ENCODE data around the gene FBXL20. TPM values are rescaled to one million over a fixed set of nuclear protein-coding genes. Genes with fewer than 3 reads are reported as not detected.
"Not testable (repeated sequence)": the region's sequence is repeated elsewhere in the genome, so short reads cannot be mapped to it uniquely, and the experiment has no call there.

The FBXL20 gene
- total and polyA plus RNA-seq, 8 donors, result 2.5 to 15.5 (median 7.0) TPM

DNA sequence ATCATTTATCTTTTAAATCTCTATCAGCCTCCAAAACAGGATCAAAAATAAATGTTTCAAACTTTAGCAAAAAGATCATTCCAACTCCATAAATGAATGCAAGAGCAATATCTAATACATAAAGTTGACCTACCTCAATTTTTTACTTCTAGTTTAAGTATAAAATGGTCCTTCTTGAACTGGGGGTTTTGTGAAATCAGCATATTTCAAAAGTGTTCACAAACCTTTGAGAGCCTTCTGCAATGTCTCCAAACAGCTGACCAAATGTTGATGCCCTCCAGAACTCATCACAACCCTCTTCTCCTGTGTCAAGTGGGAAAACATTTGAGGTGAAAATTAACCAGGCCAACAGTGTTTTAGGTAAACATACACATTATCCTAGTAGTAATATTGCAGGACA lies 41.9 kb upstream of the FBXL20 start:
- intact Hi-C loops (cut with DNase I), result no loop called here
- ATAC-seq (no peak), DNase-seq (no peak), FAIRE-seq (no peak)
- peaks cover 0 to 57% (median 26%) of the 10 kb centered on the region in 3 donors for H3K36me3 ChIP-seq
- TF ChIP-seq, protein P1, sequence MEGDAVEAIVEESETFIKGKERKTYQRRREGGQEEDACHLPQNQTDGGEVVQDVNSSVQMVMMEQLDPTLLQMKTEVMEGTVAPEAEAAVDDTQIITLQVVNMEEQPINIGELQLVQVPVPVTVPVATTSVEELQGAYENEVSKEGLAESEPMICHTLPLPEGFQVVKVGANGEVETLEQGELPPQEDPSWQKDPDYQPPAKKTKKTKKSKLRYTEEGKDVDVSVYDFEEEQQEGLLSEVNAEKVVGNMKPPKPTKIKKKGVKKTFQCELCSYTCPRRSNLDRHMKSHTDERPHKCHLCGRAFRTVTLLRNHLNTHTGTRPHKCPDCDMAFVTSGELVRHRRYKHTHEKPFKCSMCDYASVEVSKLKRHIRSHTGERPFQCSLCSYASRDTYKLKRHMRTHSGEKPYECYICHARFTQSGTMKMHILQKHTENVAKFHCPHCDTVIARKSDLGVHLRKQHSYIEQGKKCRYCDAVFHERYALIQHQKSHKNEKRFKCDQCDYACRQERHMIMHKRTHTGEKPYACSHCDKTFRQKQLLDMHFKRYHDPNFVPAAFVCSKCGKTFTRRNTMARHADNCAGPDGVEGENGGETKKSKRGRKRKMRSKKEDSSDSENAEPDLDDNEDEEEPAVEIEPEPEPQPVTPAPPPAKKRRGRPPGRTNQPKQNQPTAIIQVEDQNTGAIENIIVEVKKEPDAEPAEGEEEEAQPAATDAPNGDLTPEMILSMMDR (IDR thresholded peaks at IDR 0.05), result no peak
- no peaks in the 10 kb centered on the region for H3K9me3 ChIP-seq
- H3K4me3 ChIP-seq, result no peak overlapping the region
- no peak overlapping the region for H3K27ac ChIP-seq
- no peaks in the 10 kb centered on the region for H3K4me1 ChIP-seq
- H3K27me3 ChIP-seq, result no peaks in the 10 kb centered on the region

DNA sequence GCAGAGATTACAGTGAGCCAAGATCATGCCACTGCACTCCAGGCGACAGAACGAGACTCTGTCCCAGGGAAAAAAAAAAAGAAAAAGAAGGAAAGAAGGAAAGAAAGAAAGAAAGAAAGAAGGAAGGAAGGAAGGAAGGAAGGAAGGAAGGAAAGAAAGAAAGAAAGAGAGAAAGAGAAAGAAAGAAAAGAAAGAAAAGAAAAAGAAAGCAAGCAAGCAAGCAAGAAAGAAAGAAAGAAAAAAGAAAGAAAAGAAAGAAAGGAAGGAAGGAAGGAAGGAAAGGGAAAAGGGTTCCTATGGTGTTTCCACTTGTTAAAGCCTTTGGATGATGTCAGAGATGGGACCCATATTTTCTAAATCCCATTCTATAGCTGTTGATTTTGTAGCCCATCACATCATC lies 38.4 kb upstream of the FBXL20 start:
- DNase-seq; H3K27me3 ChIP-seq; FAIRE-seq; intact Hi-C loops (cut with DNase I); ATAC-seq; H3K9me3 ChIP-seq; H3K4me3 ChIP-seq; H3K4me1 ChIP-seq; H3K27ac ChIP-seq: not testable (repeated sequence)
- H3K36me3 ChIP-seq, result peaks cover 0 to 63% (median 26%) of the 10 kb centered on the region in 3 donors
- 97 to 99% methylated on average over 2 of the region's 2 CpGs for WGBS, 2 donors

DNA sequence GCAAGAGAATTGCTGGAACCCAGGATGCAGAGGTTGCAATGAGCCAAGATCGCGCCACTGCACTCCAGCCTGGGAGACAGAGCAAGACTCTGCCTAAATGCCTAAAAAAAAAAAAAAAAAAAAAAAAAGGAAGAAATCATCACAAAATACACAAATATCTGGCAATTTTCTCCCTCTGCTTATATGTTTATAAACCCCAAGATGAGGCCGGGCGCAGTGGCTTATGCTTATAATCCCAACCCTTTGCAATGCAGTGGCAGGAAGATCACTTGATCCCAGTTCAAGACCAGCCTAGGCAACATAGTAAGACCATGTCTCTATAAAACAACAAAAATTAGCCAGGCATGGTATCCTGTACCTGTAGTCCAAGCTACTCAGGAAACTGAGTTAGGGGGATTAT lies 28.2 kb upstream of the FBXL20 start:
- Histone ChIP-seq H3K9me3 (no peaks in the 10 kb centered on the region), H3K4me1 (no peaks in the 10 kb centered on the region), H3K36me3 (peaks cover 4 to 80% (median 28%) of the 10 kb centered on the region in 3 donors), H3K27ac (no peak overlapping the region), H3K4me3 (no peak overlapping the region), H3K27me3 (no peaks in the 10 kb centered on the region)
- ATAC-seq (no peak), DNase-seq (peak in 1 of 6 donors; percentile 46), FAIRE-seq (no peak)
- 97 to 99% methylated on average over 4 of the region's 4 CpGs for WGBS, 2 donors
- TF ChIP-seq, protein P1 (IDR thresholded peaks at IDR 0.05), result no peak
- intact Hi-C loops (cut with DNase I), result no loop called here

DNA sequence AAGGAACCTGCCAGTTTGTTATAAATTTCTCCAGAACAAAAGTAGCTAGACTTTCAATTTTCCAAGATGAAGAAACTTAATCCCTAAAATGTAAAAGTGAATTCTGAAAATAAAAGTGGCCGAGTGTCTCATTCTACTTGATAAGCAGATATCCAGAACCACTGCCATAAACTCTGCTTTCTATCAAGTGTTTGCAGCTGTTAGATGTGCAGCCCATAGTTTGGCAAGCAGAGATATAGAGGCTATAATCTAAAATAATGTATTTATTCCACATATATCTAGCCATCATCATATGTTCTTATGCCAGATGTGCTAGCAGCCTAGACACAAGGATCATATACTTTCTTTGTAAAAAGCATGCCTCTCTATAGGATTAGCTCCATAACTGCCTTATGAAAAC lies 14.7 kb upstream of the FBXL20 start:
- 88 to 91% methylated on average over 1 of the region's 1 CpG for WGBS, 2 donors
- DNase-seq (no peak), ATAC-seq (no peak), FAIRE-seq (no peak)
- TF ChIP-seq, protein P1 (IDR thresholded peaks at IDR 0.05), result no peak
- Histone ChIP-seq H3K4me3 (no peak overlapping the region), H3K27ac (no peak overlapping the region), H3K9me3 (no peaks in the 10 kb centered on the region), H3K36me3 (peaks cover 4 to 58% (median 16%) of the 10 kb centered on the region in 3 donors), H3K27me3 (no peaks in the 10 kb centered on the region), H3K4me1 (no peaks in the 10 kb centered on the region)
- intact Hi-C loops (cut with DNase I), result no loop called here

DNA sequence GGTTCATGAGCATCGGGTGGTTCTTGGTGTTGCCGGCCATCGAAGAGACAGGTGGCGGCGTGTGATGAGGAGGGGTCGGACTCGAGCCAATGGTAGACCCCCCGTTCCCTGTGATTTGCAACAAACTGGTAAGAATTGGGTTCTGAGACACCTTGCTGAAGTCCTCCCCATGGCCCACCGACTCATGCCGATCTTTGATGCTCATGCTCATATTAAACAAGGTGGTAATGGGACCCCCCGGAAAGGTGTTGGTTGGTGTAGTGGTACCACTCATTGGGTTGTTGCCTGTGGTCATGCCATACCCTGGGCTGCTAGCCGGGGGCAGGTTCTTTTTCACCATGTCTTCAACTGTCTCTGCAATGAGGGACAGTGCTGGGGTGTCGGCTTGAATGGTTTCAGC lies 8.9 kb upstream of the FBXL20 start:
- Histone ChIP-seq H3K36me3 (peaks cover 12 to 55% (median 24%) of the 10 kb centered on the region in 3 donors), H3K27me3 (no peaks in the 10 kb centered on the region), H3K4me1 (no peaks in the 10 kb centered on the region), H3K27ac (no peak overlapping the region), H3K4me3 (no peak overlapping the region), H3K9me3 (no peaks in the 10 kb centered on the region)
- TF ChIP-seq, protein P1 (IDR thresholded peaks at IDR 0.05), result no peak
- WGBS, 2 donors, result 93 to 98% methylated on average over 13 of the region's 13 CpGs
- FAIRE-seq, result no peak
- no peak for ATAC-seq
- intact Hi-C loops (cut with DNase I), result no loop called here
- peak in 1 of 6 donors; percentile 12 for DNase-seq
